DND-41 (cell line): ENCODE data around the gene PSMD13.
"Not testable (repeated sequence)": the region's sequence is repeated elsewhere in the genome, so short reads cannot be mapped to it uniquely, and the experiment has no call there.

ENCODE experiments used
- ATAC-seq: fragments of 200-7000 bp; cut with Tn5 transposase; 3 replicates; pipeline ENCODE4 v1.9.1; 2021; ENCODE audit warnings: low read depth; ENCODE audit not compliant: insufficient read depth
- DNase-seq: peaks from one replicate; pipeline ENCODE4 v3.0.0-alpha.2; 2020
- H2AFZ ChIP-seq: 2 replicates; pipeline ENCODE4 v1.6.0; 2012; ENCODE audit warnings: low read depth, low read length
- H3K27ac ChIP-seq: 2 replicates; pipeline ENCODE4 v1.5.1; 2012; ENCODE audit warnings: low read length, inconsistent platforms
- H3K27me3 ChIP-seq: fragments of 200-600 bp; sonication (generic); 2 replicates; pipeline ENCODE4 v1.6.0; 2012; ENCODE audit warnings: low read length, mild to moderate bottlenecking, inconsistent platforms; ENCODE audit not compliant: insufficient read depth, poor library complexity
- H3K36me3 ChIP-seq: 2 replicates; pipeline ENCODE4 v1.5.1; 2012; ENCODE audit warnings: low read length, inconsistent platforms; ENCODE audit not compliant: insufficient read depth
- H3K4me1 ChIP-seq: 2 replicates; pipeline ENCODE4 v1.5.1; 2012; ENCODE audit warnings: mild to moderate bottlenecking, low read length; ENCODE audit not compliant: insufficient read depth
- H3K4me2 ChIP-seq: 2 replicates; pipeline ENCODE4 v1.6.0; 2012; ENCODE audit warnings: mild to moderate bottlenecking, moderate library complexity, low read length, inconsistent platforms; ENCODE audit not compliant: insufficient read depth
- H3K4me3 ChIP-seq, 2 experiments: fragments of 200-600 bp in 1 of 2; shearing (Covaris generic) in 1 of 2; 2 replicates each; pipeline ENCODE4 v1.5.1; 2012 to 2016; ENCODE audit warnings: inconsistent platforms in 2 of 2, low read length in 2 of 2, mild to moderate bottlenecking in 2 of 2, low read depth in 1 of 2, moderate library complexity in 1 of 2
- H3K79me2 ChIP-seq: 2 replicates; pipeline ENCODE4 v1.6.0; 2012; ENCODE audit warnings: low read length, inconsistent platforms; ENCODE audit not compliant: insufficient read depth
- H3K9ac ChIP-seq: 2 replicates; pipeline ENCODE4 v1.6.0; 2012; ENCODE audit warnings: low read depth, mild to moderate bottlenecking, inconsistent platforms, low read length, moderate library complexity
- H3K9me3 ChIP-seq: 2 replicates; pipeline ENCODE4 v1.5.1; 2012; ENCODE audit warnings: low read length, moderate library complexity, mild to moderate bottlenecking, inconsistent platforms; ENCODE audit not compliant: insufficient read depth, severe bottlenecking
- H4K20me1 ChIP-seq: 2 replicates; pipeline ENCODE4 v1.6.0; 2012; ENCODE audit warnings: low read length; ENCODE audit not compliant: insufficient read depth
- EZH2 ChIP-seq: IDR thresholded peaks from 3 replicates; pipeline ENCODE4 v1.6.1; 2012; ENCODE audit warnings: borderline replicate concordance, low read depth, mild to moderate bottlenecking, moderate library complexity, low read length, inconsistent platforms; ENCODE audit not compliant: severe bottlenecking
- TF ChIP-seq, protein P1 (sequence below): IDR thresholded peaks from 2 replicates; pipeline ENCODE4 v1.5.1; 2012; ENCODE audit warnings: borderline replicate concordance, low read length, moderate library complexity, mild to moderate bottlenecking; ENCODE audit not compliant: poor library complexity, severe bottlenecking; ENCODE audit errors: extremely low read depth

PSMD13 gene

DNA sequence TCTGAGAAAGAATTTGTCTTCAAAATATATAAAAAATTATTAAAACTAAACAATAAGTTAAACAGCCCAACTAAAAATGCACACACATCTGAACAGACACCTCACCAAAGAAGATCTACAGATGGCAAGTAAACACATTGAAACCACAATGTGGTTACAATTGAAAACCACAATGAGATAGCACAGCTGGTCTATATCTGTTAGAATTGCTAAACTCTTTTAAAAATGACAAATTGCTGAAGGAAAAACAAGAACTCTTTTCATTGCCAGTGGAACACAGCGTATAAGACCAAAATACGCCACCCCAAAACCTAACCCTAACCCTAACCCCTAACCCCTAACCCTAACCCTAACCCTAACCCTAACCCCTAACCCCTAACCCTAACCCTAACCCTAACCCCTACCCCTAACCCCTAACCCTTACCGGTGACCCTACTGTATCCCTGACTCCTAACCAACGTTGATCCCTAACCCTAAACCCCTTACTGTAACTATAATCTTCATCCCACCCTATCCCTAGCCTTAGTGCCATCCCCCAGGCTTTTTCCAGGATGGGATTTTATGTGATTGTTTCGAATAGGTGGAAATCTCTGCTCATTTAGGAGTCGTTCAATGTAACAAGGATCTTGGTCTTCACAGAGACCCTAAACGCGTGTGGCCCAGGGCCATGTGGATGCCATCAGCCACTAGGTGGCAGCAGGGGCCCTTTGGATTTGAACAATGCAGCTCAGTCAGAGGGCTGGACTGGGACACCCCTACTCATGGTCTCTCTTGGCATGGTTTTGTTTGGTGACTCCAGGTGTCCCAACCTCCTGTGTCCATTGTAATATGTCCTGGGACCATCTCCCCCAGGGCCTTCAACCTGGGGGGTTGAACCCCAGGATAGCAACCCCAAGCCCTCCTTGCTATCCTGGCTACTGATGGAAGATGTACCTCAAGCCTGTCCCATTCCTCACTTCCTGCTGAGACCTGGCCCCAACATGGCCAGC, 45.0 kb upstream of the PSMD13 start:
- not testable (repeated sequence) for H3K27me3 ChIP-seq, H2AFZ ChIP-seq, H3K9ac ChIP-seq, H3K9me3 ChIP-seq, H3K79me2 ChIP-seq, H3K4me3 ChIP-seq, H3K36me3 ChIP-seq, H4K20me1 ChIP-seq, H3K27ac ChIP-seq, H3K4me2 ChIP-seq
- peak; percentile 86 for ATAC-seq
- H3K4me1 ChIP-seq = peaks cover 10% of the 10 kb centered on the region
- DNase-seq = peak; percentile 65
- TF ChIP-seq, protein P1, sequence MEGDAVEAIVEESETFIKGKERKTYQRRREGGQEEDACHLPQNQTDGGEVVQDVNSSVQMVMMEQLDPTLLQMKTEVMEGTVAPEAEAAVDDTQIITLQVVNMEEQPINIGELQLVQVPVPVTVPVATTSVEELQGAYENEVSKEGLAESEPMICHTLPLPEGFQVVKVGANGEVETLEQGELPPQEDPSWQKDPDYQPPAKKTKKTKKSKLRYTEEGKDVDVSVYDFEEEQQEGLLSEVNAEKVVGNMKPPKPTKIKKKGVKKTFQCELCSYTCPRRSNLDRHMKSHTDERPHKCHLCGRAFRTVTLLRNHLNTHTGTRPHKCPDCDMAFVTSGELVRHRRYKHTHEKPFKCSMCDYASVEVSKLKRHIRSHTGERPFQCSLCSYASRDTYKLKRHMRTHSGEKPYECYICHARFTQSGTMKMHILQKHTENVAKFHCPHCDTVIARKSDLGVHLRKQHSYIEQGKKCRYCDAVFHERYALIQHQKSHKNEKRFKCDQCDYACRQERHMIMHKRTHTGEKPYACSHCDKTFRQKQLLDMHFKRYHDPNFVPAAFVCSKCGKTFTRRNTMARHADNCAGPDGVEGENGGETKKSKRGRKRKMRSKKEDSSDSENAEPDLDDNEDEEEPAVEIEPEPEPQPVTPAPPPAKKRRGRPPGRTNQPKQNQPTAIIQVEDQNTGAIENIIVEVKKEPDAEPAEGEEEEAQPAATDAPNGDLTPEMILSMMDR = peak; percentile 47

DNA sequence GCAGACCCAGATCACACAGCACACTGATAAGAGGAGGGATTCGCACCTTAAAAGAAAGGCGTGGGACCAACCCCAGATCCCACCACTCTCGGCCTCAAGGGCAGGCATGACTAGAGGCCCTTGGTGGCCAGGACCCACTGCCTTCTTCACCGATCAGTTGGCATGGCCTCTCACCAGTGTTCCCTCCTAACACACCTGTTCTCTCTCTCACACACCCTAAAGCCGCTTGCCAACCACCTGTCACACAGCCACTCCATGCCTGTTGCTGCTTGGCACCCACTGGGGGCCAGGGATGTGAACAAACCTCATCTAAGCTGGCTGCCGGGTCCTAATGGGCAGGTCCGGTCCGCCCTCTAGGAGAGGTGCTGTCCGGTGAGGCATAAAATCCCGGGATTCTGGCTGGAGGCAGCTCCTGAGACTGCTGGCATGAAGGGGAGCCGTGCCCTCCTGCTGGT, 44.1 kb upstream of the PSMD13 start, which contains the start of gene SCGB1C1:
Gene SCGB1C1 (plus strand): TSS at position 405 of the 455 bp plus-strand sequence. CDS start 22 bp downstream, at position 427.
- H3K36me3 ChIP-seq, H3K79me2 ChIP-seq, H4K20me1 ChIP-seq, H3K9ac ChIP-seq, H3K27ac ChIP-seq, H2AFZ ChIP-seq, H3K4me2 ChIP-seq, DNase-seq, H3K9me3 ChIP-seq, H3K27me3 ChIP-seq, H3K4me3 ChIP-seq, ATAC-seq: not testable (repeated sequence)
- H3K4me1 ChIP-seq = peaks cover 10% of the 10 kb centered on the region

- not testable (repeated sequence) for H3K4me2 ChIP-seq
Measured at GRCh38 chr11:193481-193880, 43.3 kb upstream of the PSMD13 start.

GRCh38 chr11:196786-197731, 39.7 kb upstream of the PSMD13 start:
- H3K36me3 ChIP-seq = no peaks in the 10 kb centered on the region
- no peak overlapping the region for H3K4me2 ChIP-seq
- H4K20me1 ChIP-seq = 0 out of 2 replicates have a peak, but pooled peaks cover 6% of the 10 kb centered on the region
- no peaks in the 10 kb centered on the region for H3K9me3 ChIP-seq
- no peaks in the 10 kb centered on the region for H3K79me2 ChIP-seq
- DNase-seq (no peak), ATAC-seq (no peak)
- H3K4me3 ChIP-seq = no peak overlapping the region
- H3K4me1 ChIP-seq = peaks cover 5% of the 10 kb centered on the region
- H3K27me3 ChIP-seq = no peaks in the 10 kb centered on the region
- H3K27ac ChIP-seq = no peak overlapping the region
- H3K9ac ChIP-seq = no peak overlapping the region
- H2AFZ ChIP-seq = no peak overlapping the region
- TF ChIP-seq EZH2 = no peak
- TF ChIP-seq, protein P1 = no peak

More at GRCh38 chr11:193481-193880, 43.3 kb upstream of the PSMD13 start:
- H3K27ac ChIP-seq, H3K79me2 ChIP-seq, H3K27me3 ChIP-seq, H3K4me3 ChIP-seq, H2AFZ ChIP-seq, ATAC-seq, H3K9me3 ChIP-seq, H3K36me3 ChIP-seq, H3K9ac ChIP-seq, H4K20me1 ChIP-seq: not testable (repeated sequence)
- peak; percentile 5 for DNase-seq
- peaks cover 10% of the 10 kb centered on the region for H3K4me1 ChIP-seq
